ENCODE measurements around the gene C11orf54. TPM values are rescaled to one million over a fixed set of nuclear protein-coding genes. Genes with fewer than 3 reads are reported as not detected.

Gene C11orf54
- total and polyA plus RNA-seq, 10 of the 15 experiments (the other 5 are each of a cell fraction or from before 2014, with no cell fraction given) = 15.1 to 32.3 (median 26.8) TPM

- POLR2A ChIA-PET = interaction anchor here (0.6 to 6.4 kb wide), 8 partner anchors 9 to 221 kb away, joined by 3 to 85 read pairs (median 3); partner anchors contain the start of genes CEP295 and MED17
- peak overlapping the region; percentile 100 for H3K9ac ChIP-seq (ENCODE audit: control insufficient read depth, insufficient read depth, low read length)
- FAIRE-seq (no peak), DNase-seq (ENCODE audit: low read depth, low spot score) (no peak), ATAC-seq (no peak)
- 0 out of 2 replicates have a peak, but pooled peaks have one; percentile 40 for TF ChIP-seq POLR2AphosphoS2 (IDR thresholded peaks at IDR 0.05; ENCODE audit: low read depth, low read length)
- TF ChIP-seq SMAD5 (IDR thresholded peaks at IDR 0.05; ENCODE audit: low read depth) = 0 out of 2 replicates have a peak, but pooled peaks have one; percentile 38
- no peak for TF ChIP-seq STAT3 (IDR thresholded peaks at IDR 0.05; ENCODE audit: low read depth, low read length)
- H3K27ac ChIP-seq (ENCODE audit: control insufficient read depth, insufficient read depth) = peak overlapping the region; percentile 91; the same call in 1 of the 2 replicates
- SMC1A ChIA-PET (ENCODE audit: uncharacterized antibody, unreplicated experiment) = interaction anchor here (0.6 to 7.8 kb wide), 9 partner anchors 9 to 61 kb away, joined by 3 to 74 read pairs (median 4); partner anchors contain the start of gene MED17
- in situ Hi-C loops (cut with MboI) = no loop called here
- H3K36me3 ChIP-seq (ENCODE audit: control insufficient read depth in 2 of 2, insufficient read depth in 2 of 2, low read length in 1 of 2) = peaks cover 9 to 31% of the 10 kb centered on the region in 2 experiments
- H3K27me3 ChIP-seq (replicated peaks in 1 of 2; ENCODE audit: control insufficient read depth in 2 of 2, insufficient read depth in 2 of 2, low read length in 1 of 2) = no peaks in the 10 kb centered on the region
- H3K4me2 ChIP-seq (ENCODE audit: control insufficient read depth, insufficient read depth) = peak overlapping the region; percentile 83
- no peaks in the 10 kb centered on the region for H3K9me3 ChIP-seq (replicated peaks; ENCODE audit: control insufficient read depth, insufficient read depth, low read length)
- no peak overlapping the region for H2AFZ ChIP-seq (ENCODE audit: control insufficient read depth, low read depth, low read length)
- H3K4me3 ChIP-seq = peak overlapping the region; percentile 76
- intact Hi-C loops (cut with micrococcal nuclease; ENCODE audit: unreplicated experiment) = no loop called here
- no peaks in the 10 kb centered on the region for H4K20me1 ChIP-seq (ENCODE audit: control insufficient read depth, insufficient read depth)
- 4% methylated on average over 6 of the region's 6 CpGs for WGBS (ENCODE audit: insufficient coverage, insufficient replicate concordance, low lambda C conversion rate, missing lambda C conversion rate)
- RAD21 ChIA-PET (ENCODE audit: unreplicated experiment) = interaction anchor here (0.6 to 4.5 kb wide), 6 partner anchors 9 to 205 kb away, joined by 3 to 15 read pairs (median 4); partner anchors contain the start of genes CEP295 and MED17
- CTCF ChIA-PET = interaction anchor here (0.5 to 4.5 kb wide), 6 partner anchors 9 to 1330 kb away, joined by 3 to 36 read pairs (median 4); partner anchors contain the start of gene MED17
- BruUV-seq (replicated peaks) = no TSS peak
- peaks cover 95% of the 10 kb centered on the region for H3K79me2 ChIP-seq (ENCODE audit: control insufficient read depth, insufficient read depth, low read length)
- H3K4me1 ChIP-seq (ENCODE audit: control insufficient read depth, insufficient read depth, low read length) = no peaks in the 10 kb centered on the region; the same call in none of the 2 replicates
Observed at GRCh38 chr11:93737904-93738612, 3.4 kb upstream of the C11orf54 start.

- BruUV-seq (replicated peaks) = no TSS peak
- intact Hi-C loops (cut with micrococcal nuclease; ENCODE audit: unreplicated experiment) = no loop called here
- WGBS (ENCODE audit: insufficient coverage, insufficient replicate concordance, low lambda C conversion rate, missing lambda C conversion rate) = under 1% methylated on average over 6 of the region's 6 CpGs
- RAD21 ChIA-PET (ENCODE audit: unreplicated experiment) = interaction anchor here (0.6 to 4.5 kb wide), 6 partner anchors 9 to 206 kb away, joined by 3 to 15 read pairs (median 8); partner anchors contain the start of genes CEP295 and MED17
- no peaks in the 10 kb centered on the region; the same call in none of the 2 replicates for H3K4me1 ChIP-seq (ENCODE audit: control insufficient read depth, insufficient read depth, low read length)
- peaks cover 7 to 28% of the 10 kb centered on the region in 2 experiments for H3K36me3 ChIP-seq (ENCODE audit: control insufficient read depth in 2 of 2, insufficient read depth in 2 of 2, low read length in 1 of 2)
- POLR2A ChIA-PET = interaction anchor here (0.6 to 6.4 kb wide), 7 partner anchors 9 to 77 kb away, joined by 3 to 85 read pairs (median 3); partner anchors contain the start of genes CEP295 and MED17
- peaks cover 97% of the 10 kb centered on the region for H3K79me2 ChIP-seq (ENCODE audit: control insufficient read depth, insufficient read depth, low read length)
- H4K20me1 ChIP-seq (ENCODE audit: control insufficient read depth, insufficient read depth) = no peaks in the 10 kb centered on the region
- CTCF ChIA-PET = interaction anchor here (0.5 to 4.5 kb wide), 6 partner anchors 9 to 1330 kb away, joined by 3 to 36 read pairs (median 4); partner anchors contain the start of gene MED17
- no peak for FAIRE-seq
- peak overlapping the region; percentile 83 for H3K4me2 ChIP-seq (ENCODE audit: control insufficient read depth, insufficient read depth)
- TF ChIP-seq TCF12 (IDR thresholded peaks at IDR 0.05; ENCODE audit: low read depth, low read length) = no peak
- TF ChIP-seq CREM (IDR thresholded peaks at IDR 0.05; ENCODE audit: low read depth) = no peak
- TF ChIP-seq REST (IDR thresholded peaks at IDR 0.05; ENCODE audit: low read depth, low read length) = no peak
- peak; percentile 46 for TF ChIP-seq POLR2AphosphoS5 (IDR thresholded peaks at IDR 0.05; ENCODE audit: low read length)
- no peak for TF ChIP-seq SIX5 (IDR thresholded peaks at IDR 0.05; ENCODE audit: low read depth, low read length, severe bottlenecking)
- no peak for DNase-seq (ENCODE audit: low read depth, low spot score)
- no peaks in the 10 kb centered on the region for H3K9me3 ChIP-seq (replicated peaks; ENCODE audit: control insufficient read depth, insufficient read depth, low read length)
- peak overlapping the region; percentile 76 for H3K4me3 ChIP-seq
- in situ Hi-C loops (cut with MboI) = no loop called here
- no peaks in the 10 kb centered on the region for H3K27me3 ChIP-seq (replicated peaks in 1 of 2; ENCODE audit: control insufficient read depth in 2 of 2, insufficient read depth in 2 of 2, low read length in 1 of 2)
- H3K9ac ChIP-seq (ENCODE audit: control insufficient read depth, insufficient read depth, low read length) = peak overlapping the region; percentile 100
- ATAC-seq = no peak
- no peak overlapping the region for H2AFZ ChIP-seq (ENCODE audit: control insufficient read depth, low read depth, low read length)
- H3K27ac ChIP-seq (ENCODE audit: control insufficient read depth, insufficient read depth) = peak overlapping the region; percentile 91
- SMC1A ChIA-PET (ENCODE audit: uncharacterized antibody, unreplicated experiment) = interaction anchor here (0.7 to 7.8 kb wide), 8 partner anchors 9 to 60 kb away, joined by 3 to 74 read pairs (median 4); partner anchors contain the start of gene MED17
Observed at GRCh38 chr11:93738647-93739081, 2.8 kb upstream of the C11orf54 start.
